HG02884 (cell line): Measurements from ENCODE around the gene ASRGL1.

Experiments
- ATAC-seq: cut with Tn5 transposase; IDR thresholded peaks from one replicate; pipeline ENCODE4 v1.9.1; 2021; ENCODE audit warnings: mild to moderate bottlenecking, moderate library complexity; ENCODE audit not compliant: unreplicated experiment

Gene ASRGL1

DNA sequence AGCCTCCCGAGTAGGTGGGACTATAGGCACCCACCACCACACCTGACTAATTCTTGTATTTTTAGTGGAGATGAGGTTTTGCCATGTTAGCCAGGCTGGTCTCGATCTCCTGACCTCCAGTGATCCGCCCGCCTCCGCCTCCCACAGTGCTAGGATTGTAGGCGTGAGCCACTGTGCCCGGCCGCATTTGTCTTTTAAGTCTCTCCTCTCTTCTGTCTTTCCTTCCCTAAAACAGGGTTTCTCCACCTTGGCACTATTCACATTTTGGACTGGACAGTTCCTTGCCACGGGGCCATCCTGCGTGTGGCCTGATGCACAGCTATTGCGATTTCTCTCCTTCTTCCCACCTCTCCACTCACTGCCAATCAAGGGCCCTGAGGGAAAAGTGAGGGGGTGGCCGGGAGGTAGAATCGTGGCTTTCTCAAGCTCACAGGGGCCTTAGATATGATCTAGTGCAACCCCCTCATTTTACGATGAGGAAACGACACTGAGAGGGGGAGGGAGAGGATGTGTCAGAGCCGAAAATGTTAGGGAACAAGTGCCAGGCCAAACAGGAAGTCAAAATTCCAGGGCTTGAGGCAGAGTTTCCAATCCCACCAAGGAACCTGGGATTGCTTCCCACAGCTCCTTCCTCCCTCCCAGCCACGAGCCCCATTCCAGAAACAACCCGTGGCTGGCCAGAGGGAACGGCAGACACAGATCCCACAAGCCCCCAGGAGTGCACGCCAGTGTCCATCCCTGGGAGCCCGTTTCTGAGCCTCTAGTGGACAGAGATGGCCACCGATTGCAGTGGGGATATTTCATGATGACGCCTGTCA is 102.7 kb downstream of the ASRGL1 start:
- no peak for ATAC-seq
